Measurements from ENCODE around the gene UBALD2. TPM values are rescaled to one million over a fixed set of nuclear protein-coding genes. Genes with fewer than 3 reads are reported as not detected.
A peak's percentile ranks its signal among the peaks of the same experiment; 100 is the strongest.

UBALD2 gene
- total RNA-seq, 2 donors from 2014 or later = 8.4 to 9.7 TPM

DNA sequence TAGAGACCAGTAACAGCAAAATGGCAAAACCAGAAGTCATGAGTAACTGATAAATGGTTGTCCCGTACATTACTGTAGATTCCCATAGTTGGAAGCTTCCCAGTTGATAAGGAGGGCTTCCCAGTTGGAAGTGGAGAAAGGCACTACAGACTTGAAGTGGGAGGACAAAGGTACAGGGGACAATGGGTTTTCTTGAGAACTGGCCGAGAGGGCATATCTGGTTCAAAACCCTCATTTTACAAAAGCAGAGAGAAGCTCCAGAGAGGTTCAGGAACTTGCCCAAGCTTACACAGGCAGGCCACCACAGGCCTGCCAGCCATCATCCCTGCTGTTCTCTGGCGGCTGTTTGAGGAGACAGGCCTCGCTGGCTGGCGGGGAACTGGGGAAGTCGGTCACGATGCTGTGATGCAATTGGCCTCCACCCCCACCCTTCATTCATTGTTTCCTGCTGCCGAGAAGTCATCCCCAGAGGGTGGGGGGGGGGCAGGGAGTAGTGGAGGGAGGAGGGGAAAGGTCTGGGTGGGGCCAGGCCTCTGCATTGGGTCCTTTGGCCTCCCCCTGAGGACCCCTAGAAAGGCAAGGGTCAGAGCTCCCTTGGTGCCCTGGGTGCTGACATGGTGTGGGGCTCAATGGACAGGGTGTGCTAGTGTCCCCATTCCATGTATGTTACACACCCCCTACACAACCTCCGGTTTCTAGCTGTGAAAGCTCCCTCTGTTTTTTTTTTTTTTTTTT is 3.0 kb downstream of the UBALD2 start:
- H3K4me3 ChIP-seq = no peak overlapping the region
- peaks cover 8% of the 10 kb centered on the region for H3K36me3 ChIP-seq
- TF ChIP-seq, protein P1, sequence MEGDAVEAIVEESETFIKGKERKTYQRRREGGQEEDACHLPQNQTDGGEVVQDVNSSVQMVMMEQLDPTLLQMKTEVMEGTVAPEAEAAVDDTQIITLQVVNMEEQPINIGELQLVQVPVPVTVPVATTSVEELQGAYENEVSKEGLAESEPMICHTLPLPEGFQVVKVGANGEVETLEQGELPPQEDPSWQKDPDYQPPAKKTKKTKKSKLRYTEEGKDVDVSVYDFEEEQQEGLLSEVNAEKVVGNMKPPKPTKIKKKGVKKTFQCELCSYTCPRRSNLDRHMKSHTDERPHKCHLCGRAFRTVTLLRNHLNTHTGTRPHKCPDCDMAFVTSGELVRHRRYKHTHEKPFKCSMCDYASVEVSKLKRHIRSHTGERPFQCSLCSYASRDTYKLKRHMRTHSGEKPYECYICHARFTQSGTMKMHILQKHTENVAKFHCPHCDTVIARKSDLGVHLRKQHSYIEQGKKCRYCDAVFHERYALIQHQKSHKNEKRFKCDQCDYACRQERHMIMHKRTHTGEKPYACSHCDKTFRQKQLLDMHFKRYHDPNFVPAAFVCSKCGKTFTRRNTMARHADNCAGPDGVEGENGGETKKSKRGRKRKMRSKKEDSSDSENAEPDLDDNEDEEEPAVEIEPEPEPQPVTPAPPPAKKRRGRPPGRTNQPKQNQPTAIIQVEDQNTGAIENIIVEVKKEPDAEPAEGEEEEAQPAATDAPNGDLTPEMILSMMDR (IDR thresholded peaks at IDR 0.05) = no peak
- peak overlapping the region; percentile 88 to 95 for H3K27ac ChIP-seq
- H3K9me3 ChIP-seq = no peaks in the 10 kb centered on the region
- peak; percentile 94 for DNase-seq (ENCODE audit: low spot score)
- H3K4me1 ChIP-seq = peaks cover 0 to 75% of the 10 kb centered on the region in 2 donors
- no peaks in the 10 kb centered on the region for H3K27me3 ChIP-seq

DNA sequence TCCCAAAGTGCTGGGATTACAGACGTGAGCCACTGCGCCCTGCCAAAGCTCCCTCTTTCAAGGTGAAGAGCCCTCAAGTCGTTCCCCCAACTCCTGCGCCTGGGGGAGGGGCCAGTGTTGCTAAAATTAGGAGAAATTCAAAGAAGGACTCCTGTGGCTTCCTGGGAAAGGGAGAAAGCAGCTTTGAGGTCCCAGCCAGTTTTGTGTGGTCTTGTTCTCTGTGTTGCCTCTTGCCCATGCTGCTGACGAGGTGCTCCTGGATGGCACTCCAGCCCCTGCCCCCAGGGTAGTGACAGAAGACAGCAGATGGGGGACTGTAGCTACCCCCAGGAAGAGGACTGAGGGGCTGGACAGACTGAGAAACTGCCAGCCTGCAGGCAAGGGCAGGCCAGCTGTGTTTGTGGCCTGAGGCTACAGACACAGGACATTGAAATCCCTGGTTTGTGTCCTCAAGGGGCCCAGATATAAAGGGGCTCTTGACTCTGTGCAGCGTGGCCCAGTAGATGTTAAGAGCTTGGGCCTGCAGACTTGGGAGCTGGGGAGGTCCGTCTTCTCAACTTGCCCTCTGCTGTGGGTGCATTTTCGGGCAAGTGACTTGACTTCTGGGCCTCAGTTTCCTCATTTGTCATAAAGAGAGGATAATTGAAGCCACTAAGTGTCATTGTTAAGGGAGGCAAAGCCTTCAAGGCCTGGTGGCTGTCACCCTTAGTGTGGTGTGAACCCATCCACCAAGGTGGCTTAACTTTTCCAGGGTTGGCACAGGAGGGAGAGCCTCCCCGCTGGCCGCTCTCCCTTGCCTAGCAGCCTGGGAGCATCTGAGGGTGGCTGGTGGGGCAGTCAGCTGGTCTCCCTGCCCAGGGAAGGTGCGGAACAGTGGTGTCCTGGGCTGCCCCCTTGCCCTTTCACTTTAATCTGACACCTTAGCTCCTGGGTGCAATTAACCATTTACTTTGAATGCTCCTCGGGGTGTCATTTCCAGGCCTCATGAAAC is 4.1 kb downstream of the UBALD2 start:
- Histone ChIP-seq H3K27ac (peak overlapping the region; percentile 88 to 95), H3K36me3 (peaks cover 8% of the 10 kb centered on the region), H3K9me3 (no peaks in the 10 kb centered on the region), H3K4me3 (no peak overlapping the region), H3K4me1 (peaks cover 0 to 81% of the 10 kb centered on the region in 2 donors), H3K27me3 (no peaks in the 10 kb centered on the region)
- TF ChIP-seq, protein P1 (IDR thresholded peaks at IDR 0.05) = no peak
- DNase-seq (ENCODE audit: low spot score) = no peak

GRCh38 chr17:76270127-76270592 is 5.0 kb downstream of the UBALD2 start:
- peaks cover 8% of the 10 kb centered on the region for H3K36me3 ChIP-seq
- DNase-seq (ENCODE audit: low spot score) = no peak
- H3K4me1 ChIP-seq = peaks cover 0 to 79% of the 10 kb centered on the region in 2 donors
- H3K4me3 ChIP-seq = no peak overlapping the region
- H3K27me3 ChIP-seq = no peaks in the 10 kb centered on the region
- peak overlapping the region in 1 of 2 donors; percentile 4 for H3K27ac ChIP-seq
- no peaks in the 10 kb centered on the region for H3K9me3 ChIP-seq
- TF ChIP-seq, protein P1 (IDR thresholded peaks at IDR 0.05) = no peak

GRCh38 chr17:76270770-76271668 is 5.9 kb downstream of the UBALD2 start:
- TF ChIP-seq, protein P1 (IDR thresholded peaks at IDR 0.05) = no peak
- DNase-seq (ENCODE audit: low spot score) = no peak
- Histone ChIP-seq H3K27me3 (no peaks in the 10 kb centered on the region), H3K27ac (peak overlapping the region in 1 of 2 donors; percentile 58), H3K4me3 (peak overlapping the region in 1 of 2 donors; percentile 35), H3K4me1 (peaks cover 0 to 79% of the 10 kb centered on the region in 2 donors), H3K36me3 (peaks cover 8% of the 10 kb centered on the region), H3K9me3 (no peaks in the 10 kb centered on the region)
